GM18502 (cell line): Measurements from ENCODE around the gene CP.
A peak's percentile ranks its signal among the peaks of the same experiment; 100 is the strongest.
"Not testable (repeated sequence)": the region's sequence is repeated elsewhere in the genome, so short reads cannot be mapped to it uniquely, and the experiment has no call there.

Experiments used
- ATAC-seq: cut with Tn5 transposase; IDR thresholded peaks from one replicate; pipeline ENCODE4 v1.9.1; 2021; ENCODE audit warnings: mild to moderate bottlenecking; ENCODE audit not compliant: unreplicated experiment, poor library complexity

Gene CP

GRCh38 chr3:149231871-149232270, 10.2 kb upstream of the CP start:
- no peak for ATAC-seq

GRCh38 chr3:149227591-149228268, 6.1 kb upstream of the CP start:
- ATAC-seq, result no peak

GRCh38 chr3:149226776-149227175, 5.1 kb upstream of the CP start:
- no peak for ATAC-seq

DNA sequence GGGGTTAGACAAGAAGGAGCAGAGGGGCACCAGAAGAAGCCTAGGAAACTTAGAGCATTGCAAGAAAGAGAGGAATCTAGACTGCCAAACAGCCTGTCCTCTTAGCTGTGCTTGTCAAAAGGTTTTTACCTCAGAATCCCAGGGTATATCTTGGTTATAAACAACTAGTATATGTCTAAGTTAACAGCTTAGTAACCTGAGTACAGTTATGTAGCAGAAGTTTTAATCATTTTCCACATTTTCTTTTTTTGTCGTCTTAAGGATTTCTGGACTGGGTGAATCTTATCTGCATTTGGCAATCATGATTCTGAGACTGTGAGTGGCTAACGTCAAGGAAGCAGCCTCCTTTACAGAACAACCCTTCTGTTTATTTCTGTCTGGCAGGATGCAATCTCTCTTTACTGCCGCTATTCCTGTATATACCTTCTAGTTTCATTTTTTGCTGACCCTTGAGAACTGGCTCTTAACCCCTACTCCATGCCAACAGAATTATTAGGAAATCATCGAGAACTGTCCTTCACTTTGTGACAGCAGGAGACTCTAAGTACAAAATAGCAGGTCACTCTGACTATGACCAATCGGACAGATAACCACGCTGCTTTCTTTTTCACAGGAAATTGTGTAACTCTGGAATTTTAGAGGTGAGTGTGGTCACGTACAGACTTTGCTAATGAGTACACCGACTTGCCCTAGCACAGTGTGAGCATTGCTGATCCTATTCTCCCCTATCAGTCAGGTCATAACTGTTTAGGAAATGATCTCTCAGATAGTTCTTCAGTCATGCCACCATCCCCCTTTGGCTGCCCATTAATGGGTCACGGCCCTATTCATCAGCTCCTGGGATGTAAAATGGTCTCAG, 3.3 kb upstream of the CP start:
- ATAC-seq, result peak; percentile 97

DNA sequence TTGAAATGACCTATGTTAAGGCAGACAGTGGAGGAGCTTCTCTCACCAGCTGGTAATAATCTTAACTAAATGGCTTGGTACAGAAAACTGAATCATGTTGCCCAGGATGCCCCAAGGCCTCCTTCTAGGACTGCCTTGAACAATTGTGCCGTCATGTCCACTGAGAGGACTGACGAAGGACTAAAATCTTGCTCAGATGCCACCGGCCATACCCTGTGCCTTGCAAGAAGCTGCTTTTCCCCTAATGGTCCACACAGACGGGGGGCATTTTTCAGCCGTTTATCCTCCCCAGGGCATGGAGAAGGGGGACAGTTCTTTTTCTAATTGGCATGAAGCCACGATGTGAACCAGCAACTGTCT, 1.8 kb upstream of the CP start:
- ATAC-seq, result no peak

- ATAC-seq, result not testable (repeated sequence)
Observed at GRCh38 chr3:149219380-149220121, 2.1 kb downstream of the CP start.

DNA sequence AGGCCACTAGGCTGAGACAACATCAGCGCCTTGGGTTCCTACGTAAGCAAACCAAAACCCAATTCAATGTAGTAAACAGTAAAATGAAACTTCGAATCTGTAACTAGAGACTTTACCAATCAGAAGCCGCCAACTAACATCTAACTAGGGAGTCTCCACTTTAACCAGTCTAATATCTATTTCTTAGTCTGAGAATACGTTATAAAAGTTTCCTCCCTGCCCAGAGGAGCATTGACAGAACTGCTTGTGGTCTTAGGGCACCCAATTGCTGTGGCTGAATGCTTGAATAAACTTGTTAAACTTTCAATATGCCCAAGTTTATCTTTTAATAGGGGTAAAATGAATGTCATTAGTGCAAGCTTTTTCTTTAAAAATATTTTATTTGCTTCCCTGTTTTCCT, 4.3 kb downstream of the CP start:
- no peak for ATAC-seq

DNA sequence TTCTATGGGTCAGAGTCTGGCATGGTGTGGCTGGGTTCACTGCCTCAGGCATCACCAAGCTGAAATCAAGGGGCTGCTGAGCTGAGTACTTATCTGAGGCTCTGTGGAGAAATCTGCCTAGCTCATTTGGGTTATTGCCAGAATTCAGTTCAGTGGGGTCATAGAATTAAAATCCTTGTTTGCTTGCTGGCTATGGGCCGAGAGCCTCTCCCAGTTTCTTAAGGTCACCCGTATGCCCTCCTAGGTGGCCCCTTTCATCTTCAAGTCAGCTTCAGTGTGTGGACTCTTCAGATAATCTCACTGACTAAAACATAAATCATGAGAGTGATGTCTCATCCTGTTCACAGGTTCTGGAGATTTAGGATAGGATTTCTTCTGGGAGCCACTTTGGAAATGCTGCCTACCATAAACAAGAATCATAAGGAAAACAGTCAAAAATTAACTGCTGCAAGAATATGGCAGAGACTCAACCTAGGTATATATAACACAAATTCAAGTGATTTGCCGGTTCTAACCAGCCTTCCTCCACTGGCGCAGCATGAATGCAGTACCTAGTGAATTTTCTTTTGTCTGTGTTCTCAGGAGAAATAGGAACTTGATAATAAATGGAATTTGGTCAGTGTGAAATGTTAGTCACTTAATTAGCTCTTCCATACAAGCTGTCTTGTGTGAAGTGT, 5.3 kb downstream of the CP start:
- ATAC-seq, result no peak

GRCh38 chr3:149215515-149215914, 6.1 kb downstream of the CP start:
- no peak for ATAC-seq

DNA sequence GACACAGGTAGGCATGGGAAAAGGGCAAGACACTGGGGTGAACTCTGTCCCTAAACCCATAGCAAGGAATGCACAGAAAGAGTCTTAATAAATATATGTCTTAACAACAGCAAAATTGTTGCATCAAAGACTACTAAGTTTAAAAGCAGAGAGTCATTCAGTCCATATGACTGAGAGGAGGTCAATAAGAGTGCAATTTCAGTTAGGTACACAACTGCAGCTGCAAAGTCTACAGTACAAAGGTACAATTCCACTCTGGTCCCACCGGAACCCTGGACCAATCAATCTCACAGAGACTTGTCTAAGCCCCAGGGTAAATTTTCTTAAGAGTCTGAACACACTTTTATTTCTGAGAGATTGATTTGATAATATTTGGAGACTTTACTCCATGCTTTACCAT, 6.9 kb downstream of the CP start:
- ATAC-seq, result no peak

DNA sequence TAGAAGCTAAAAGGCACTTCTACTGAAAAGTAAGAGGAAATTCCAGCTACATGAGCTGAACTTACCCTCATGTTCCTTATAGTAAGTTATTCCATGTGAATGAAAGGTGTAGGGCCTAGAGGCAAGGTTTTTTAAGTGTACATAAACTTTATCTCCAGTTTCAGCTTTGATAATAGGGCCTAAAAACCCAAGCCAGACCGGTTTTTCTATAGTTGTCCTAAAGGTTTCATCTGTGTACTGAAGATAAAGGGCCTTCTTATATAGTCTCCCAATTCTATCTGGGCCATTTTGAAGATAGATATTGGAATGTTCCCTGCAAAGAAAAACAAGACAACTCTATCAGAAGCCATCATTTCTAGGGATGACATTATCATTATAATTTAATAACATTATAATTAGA, 9.2 kb downstream of the CP start:
- ATAC-seq, result no peak

DNA sequence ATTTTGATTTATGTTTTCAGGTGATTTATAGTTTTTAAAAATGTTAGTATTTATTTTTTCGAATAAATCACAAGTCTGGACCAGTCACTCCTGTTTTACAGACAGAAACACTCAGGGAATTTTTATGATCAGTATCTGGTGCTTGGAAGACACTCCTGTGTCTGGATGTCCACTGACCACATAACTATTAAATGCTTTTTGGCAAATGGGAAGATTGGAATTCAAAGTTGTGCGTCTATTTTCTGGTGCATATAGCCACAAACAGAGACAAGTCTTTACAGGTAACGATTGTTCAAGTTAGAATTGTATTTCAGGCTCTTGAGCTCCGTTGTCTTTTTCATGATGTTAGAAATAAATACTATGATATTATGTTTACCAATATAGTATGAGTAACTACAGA, 12.2 kb downstream of the CP start:
- no peak for ATAC-seq

DNA sequence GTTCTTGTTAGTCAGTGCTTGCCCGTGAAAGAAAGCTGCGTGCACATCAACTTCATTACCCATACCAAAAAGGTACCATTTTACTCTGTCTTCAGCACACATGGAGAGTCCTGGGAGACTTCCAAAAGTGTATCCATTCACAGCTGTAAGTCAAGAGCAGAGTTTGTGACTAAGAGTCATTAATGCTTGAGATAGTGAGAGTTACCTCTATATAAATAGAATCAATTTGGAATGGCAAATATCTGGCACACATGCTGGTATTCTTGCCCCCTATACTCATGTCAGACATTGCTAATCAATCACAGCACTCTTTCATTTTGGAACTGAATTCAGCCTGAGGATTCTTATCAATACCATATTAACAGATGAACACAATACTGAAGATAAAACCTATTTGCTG, 14.2 kb downstream of the CP start:
- no peak for ATAC-seq

GRCh38 chr3:149204390-149204991, 17.1 kb downstream of the CP start:
- ATAC-seq, result no peak

GRCh38 chr3:149203758-149204157, 17.9 kb downstream of the CP start:
- peak; percentile 100 for ATAC-seq

DNA sequence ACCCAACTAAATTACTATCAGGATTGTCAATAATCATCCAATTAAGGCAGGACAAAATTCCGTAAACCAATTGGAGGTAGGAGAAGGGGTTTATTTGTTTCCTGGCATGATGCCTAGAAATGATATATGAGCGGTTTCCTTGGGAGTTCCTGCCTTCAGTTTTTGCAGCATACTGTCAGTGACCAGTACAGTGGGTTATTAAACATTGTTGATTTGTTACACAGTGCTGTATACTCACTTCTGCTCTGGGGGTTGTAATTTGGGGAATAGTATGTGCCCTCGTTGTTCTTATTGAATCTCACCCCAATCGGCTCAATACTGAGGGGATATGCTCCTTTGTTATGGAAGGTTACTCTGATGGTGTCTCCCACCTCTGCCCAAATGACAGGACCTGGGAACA, 22.2 kb downstream of the CP start:
- no peak for ATAC-seq

DNA sequence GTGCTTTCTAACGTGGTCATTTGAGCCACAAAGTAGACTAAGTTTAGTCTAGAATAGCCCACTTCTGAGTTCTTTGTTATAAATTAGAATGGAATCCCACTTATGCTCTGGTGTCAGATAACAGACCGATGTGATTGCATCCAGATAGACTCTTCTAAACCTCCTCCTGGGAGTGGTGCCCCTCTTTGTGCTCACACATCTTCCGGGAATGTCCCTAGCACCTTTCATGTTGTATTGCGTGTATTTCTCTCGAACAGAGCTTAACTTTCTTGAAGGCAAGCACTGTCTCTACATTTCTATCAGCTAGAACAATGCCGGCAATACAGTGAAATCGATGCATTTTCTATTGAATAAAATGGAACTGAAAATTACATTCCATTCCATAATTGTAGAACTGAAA, 23.0 kb downstream of the CP start:
- ATAC-seq, result no peak

GRCh38 chr3:149197669-149198068, 24.0 kb downstream of the CP start:
- no peak for ATAC-seq

- not testable (repeated sequence) for ATAC-seq
Observed at GRCh38 chr3:149196805-149197592, 24.6 kb downstream of the CP start.

DNA sequence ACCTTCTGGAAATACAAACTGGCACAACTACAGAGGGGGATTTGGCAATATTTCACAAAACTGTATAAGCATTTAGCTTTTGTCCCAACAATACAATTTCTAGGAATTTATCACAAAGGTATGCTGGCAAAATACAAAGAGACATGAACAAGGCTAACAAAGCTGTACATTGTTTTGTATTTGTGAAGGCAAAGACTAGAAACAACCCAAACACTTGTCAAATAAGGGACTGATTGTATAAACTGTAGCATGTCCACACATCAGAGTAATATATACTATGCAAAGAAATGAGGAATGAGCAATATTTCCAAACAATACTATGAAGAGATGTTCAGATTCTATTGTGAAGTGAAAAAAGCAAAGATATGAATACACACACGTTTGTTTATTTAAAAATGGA, 26.4 kb downstream of the CP start:
- no peak for ATAC-seq
